NCI-H524 (cell line): ENCODE results near the gene PLXNA2.
A peak's percentile ranks its signal among the peaks of the same experiment; 100 is the strongest.

Experiments used
- DNase-seq, 2 experiments: peaks; one replicate each; lab custom pipeline; 2025; lab: John Stamatoyannopoulos, UW

The PLXNA2 gene

DNA sequence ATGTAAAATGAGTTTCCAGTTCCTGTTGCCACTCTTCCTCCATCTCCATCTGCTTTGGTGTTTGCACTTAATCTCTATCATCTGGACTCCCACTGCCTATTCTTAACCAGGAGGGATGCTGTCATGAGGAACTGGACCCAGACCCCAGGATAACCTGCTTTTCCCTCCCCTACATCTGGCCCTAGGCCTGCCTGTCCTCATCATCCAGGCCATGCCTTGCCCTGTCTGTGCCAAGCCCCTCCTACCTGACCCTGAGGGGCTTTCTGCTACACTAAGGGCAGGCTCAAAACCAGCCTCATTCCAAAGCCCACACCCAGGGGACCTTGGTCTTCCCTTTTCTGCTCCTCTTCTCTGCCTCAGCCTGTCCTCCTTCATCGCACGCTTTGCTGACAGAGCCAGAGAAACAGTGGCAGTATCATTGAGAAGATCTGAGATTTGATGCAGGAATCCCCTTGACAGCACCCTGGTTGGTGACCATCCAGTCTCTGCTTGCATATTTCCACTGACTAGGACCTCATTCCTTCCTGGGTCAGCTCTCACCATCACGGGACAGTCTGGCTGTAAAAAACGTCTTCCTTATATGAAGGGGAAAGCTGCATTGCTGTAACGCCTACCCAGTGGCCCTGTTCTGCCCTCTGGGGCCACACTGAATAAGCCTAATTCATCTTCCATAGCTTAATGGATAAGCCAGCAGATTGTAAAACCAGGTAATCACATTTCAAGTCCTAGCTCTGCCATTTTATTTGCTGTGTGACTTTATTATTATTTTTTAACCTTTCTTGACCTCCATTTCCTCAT lies 38.8 kb downstream of the PLXNA2 start:
- peak in 1 of 2 experiments; percentile 40 for DNase-seq

DNA sequence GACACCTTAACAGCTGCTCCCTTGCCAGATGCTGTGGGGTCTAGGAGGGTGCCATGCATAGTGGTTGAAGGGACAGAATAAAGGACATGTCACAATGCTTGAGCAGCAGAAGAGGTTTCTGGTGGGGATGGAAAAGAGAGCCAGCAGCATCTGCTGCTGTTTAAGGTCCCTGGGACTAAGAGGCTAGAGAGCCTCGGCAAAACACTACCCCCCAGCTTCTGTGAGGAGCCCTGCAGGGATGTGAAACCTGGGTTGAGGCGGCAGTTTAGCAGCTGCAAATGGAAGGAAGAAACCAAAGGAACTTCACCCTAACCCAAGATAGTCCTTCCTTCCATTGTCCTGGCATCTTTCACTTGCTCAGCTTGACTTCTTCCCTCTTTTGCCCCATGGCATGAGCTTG lies 39.4 kb downstream of the PLXNA2 start:
- DNase-seq, result peak in 1 of 2 experiments; percentile 34

DNA sequence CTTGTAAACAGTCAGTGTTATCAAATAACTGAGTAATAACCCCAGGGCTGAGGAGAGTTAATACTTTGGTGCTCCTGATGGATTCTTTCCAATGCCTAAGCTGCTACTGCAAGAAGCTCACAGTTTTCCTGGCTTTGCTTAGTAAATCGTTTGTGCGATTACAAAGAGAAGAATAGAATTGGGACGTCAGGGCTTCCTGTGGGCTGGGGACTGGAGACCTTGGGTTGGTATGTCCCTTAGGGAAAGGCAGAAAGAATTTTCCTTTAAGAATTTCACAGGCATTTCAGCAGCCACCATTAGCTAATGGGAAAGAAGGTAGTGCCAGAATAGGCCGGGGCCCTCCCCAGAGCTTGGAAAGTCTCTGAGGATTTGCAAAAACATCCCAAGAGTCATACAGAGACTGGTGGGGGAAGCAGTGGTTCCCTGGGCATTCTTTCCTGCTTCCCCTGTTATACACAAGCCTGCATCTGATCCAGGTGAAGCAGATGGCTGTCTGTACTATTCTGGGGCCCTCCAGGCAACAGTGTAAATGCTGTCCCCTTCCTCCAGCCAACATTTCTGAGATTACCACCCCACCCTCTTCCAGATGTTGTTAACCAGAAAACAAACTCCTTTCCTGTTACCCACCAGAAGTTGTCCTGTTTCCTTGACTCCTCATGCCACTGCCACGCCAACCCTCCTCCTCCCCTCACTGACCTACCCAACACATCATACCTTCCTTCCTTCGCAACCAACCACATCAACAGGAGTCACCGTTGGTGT lies 40.2 kb downstream of the PLXNA2 start:
- no peak for DNase-seq

GRCh38 chr1:208203127-208203847 lies 40.9 kb downstream of the PLXNA2 start:
- DNase-seq, result no peak

DNA sequence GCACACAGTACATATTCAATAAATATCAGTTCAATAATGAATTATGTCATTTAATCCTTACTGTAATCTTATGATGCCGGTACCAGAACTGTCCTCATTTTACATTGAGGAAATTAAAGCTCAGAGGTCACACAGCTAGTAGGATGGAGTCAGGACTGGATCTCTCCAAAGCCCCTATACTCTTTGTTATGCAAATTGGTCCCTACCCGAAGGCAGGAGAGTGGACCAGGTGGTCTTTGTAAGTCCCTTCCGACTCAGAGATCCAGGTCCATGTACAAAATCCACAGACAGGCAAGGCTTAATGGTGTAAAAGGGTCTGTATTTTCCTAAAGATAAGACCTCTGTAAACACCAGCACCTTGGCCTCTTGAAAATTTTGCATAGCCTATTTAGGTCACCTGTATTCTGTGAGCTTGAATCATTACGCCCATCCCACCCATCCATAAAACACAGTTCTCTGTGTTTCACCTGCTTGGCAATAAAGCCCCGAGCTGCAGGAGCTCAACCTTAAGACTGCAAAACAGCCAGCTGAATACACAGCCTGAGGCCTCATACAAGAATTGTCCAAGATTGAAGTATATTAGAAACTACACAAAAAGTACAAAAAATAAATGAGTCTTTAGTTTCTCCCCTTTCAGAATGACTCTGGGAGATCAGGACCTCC lies 41.7 kb downstream of the PLXNA2 start:
- no peak for DNase-seq

GRCh38 chr1:208201229-208201628 lies 43.0 kb downstream of the PLXNA2 start:
- DNase-seq, result no peak

- DNase-seq, result no peak
These were observed 44.1 kb downstream of the PLXNA2 start for GRCh38 chr1:208200116-208200515.

GRCh38 chr1:208198236-208198635 lies 45.9 kb downstream of the PLXNA2 start:
- no peak for DNase-seq

DNA sequence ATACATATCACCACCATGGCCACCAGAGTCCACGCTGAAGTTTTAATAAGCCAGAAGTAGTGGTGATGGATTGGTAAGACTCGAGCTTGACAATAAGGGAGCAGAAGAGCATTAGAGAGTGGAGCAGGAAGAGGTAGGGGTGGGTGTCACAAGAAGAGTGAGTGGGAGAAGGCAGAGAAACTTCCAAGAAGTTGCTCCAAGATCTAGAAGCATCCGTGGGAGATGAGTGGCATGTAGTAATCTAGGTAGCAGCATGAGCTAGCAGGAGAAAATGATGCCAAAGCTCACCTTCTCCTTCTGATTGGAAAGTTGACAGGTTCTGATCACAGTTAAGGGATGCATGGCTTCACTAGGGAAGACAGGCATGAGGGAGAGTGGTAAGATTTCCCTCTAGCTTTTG lies 49.2 kb downstream of the PLXNA2 start:
- no peak for DNase-seq

GRCh38 chr1:208192995-208193394 lies 51.2 kb downstream of the PLXNA2 start:
- no peak for DNase-seq

GRCh38 chr1:208190784-208191183 lies 53.4 kb downstream of the PLXNA2 start:
- no peak for DNase-seq

DNA sequence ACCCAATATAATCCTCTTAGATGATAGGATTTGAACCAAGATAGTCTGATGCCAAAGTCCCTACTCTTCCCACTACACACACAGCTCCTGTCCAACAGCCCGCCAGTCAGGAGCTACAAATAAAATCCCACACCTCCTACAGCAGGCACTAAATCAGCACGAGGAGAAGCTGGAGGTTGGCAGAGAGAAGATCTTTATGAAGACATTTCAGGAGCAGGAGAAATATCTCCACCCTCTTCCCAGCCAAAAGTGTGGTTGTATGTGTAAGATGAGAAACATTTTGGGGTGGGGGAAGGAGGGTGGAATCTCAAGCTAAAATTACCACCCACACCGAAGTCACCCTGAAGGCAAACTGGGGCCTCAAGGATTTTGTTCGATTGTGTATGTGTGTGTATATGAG lies 54.5 kb downstream of the PLXNA2 start:
- DNase-seq, result no peak

DNA sequence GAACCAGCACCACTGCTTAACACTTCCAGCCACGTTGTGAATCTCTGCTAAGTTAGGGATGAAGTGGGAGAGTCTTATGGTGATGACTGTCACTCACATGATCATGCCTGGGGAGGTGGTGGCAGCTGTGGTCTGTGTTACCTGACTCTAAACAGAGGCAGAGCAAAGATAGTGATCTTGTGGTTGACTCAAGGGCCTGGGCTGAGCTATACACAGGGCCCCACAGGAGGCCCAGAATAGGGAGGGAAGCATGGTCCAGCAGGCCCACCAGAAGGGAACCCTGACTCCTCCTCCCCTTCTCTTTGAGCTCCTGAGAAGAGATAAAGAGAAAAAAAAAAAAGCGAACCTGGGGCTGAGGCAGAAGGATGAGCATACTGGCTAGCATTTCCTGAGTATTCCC lies 55.0 kb downstream of the PLXNA2 start:
- peak in 1 of 2 experiments; percentile 8 for DNase-seq

- no peak for DNase-seq
These were observed 55.6 kb downstream of the PLXNA2 start for GRCh38 chr1:208188607-208189006.

DNA sequence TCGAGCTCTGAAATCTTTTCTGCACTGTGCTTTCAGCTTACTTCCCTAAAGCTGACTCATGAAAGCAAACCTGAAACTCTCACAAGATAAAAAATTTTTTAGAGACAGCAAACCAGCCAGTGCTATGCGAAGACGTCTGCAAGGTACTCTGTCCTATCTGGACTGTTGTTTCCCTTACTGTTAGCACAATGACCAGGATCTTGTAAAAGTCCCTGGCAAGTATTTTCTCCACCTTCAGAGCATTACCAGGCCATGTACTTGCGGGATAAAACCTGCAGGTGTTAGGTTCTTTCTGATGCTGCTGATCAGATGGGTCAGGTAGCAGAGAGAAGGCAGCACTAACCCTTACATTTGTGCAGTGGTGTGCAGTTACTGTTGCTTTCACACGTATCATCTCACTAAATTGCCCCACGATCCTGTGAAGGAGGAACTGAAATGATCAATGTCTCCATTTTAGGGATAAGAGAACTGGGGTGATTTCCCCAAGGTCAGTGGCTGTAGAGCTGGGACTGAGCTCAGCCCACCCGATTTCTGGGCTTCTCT lies 56.6 kb downstream of the PLXNA2 start:
- no peak for DNase-seq

DNA sequence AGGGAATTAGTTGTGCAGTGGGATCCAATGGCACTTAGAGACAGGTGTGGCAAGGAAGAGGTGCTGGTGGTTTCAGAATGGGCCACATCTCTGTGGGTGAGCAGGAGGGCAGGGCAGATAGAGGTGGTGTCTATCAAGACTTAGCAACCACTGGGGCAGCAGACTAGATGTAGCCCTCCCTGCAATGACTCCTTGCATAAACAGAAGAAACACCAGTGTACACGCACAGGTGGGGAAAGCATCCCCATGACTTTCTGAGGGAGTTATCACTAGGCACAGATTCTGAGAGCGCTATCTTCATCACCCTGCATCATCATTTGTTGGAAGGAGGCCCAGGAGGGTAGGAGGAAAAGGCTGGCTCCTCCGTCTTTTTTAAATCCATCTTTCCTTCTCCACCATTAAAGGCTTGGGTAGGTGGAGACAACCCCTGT lies 58.4 kb downstream of the PLXNA2 start:
- no peak for DNase-seq

- DNase-seq, result no peak
These were observed 59.1 kb downstream of the PLXNA2 start for GRCh38 chr1:208184966-208185654.

DNA sequence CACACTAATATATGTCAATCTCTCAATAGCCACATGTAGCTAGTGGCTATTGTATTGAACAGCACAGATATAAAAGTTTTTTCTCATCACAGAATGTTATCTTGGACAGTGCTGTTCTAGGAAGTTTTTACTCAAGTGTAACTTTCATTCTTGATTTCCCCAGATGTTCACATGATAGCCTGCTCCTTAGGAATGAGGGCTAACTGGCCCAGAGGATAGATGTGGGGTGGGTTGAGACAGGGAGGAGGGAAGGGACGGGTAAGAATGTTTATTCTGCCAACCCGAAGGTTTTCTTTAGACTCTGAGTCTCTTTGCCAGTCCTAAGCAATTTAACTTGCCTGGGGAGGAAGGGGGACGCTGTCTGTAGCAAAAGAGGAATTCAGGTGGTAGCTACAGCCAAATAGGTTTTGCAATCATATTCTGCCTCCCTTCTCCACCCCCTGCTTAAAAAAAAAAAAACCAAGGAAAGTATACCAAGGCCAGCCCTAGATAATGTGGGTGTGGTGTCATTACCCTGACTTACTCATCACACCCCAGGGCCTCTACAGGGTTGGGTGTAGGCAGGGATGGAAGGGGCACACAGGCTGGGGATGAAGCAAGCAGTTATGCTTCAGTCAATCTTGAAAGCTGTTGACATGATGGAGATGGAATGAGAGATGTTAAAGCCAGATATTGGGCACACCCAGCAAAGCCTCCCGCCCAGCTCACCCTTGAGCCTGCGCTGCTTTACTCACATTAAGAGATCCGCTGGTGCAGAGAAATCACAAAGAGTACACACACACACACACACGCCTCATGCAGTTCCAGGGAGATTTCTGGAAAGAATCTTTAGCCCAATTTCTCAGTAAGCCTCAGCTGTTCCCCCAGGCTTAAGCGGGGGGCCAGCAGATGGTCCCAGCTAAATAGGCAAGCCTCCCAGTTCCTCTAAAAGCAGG lies 59.9 kb downstream of the PLXNA2 start:
- peak; percentile 29 to 68 for DNase-seq

GRCh38 chr1:208182880-208183645 lies 61.1 kb downstream of the PLXNA2 start:
- DNase-seq, result no peak
